HG03039 (cell line): Measurements from ENCODE around the gene CCDC18.
"Not testable (repeated sequence)": the region's sequence is repeated elsewhere in the genome, so short reads cannot be mapped to it uniquely, and the experiment has no call there.

Source experiments
- ATAC-seq: cut with Tn5 transposase; IDR thresholded peaks from one replicate; pipeline ENCODE4 v1.9.1; 2021; ENCODE audit warnings: mild to moderate bottlenecking, moderate library complexity; ENCODE audit not compliant: unreplicated experiment

CCDC18 gene

GRCh38 chr1:93180723-93181613 lies at the start of gene CCDC18:
CCDC18 (plus strand) TSS chr1:93180724; CDS start chr1:93183362, 2,638 bp downstream.
- ATAC-seq = peak; percentile 8

DNA sequence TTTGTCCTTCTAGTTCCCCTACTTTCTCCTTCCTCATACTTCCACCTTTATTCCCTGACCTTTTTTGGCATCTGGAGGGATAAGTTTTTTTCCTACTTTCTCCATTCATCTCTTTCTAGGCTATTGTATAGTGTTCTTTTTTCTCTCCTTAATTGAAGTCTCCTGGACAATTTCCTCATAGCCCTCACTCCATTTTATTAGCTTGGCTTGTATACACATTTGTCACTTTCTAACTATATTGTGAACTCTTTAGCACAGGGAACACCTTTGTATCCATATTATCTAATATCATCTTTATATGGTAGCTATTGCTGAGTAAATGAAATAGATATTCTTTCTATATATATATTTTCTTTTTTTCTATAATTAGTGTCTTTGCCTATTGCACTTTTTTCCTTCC lies 47.9 kb upstream of the CCDC18 start:
- ATAC-seq = no peak

GRCh38 chr1:93136445-93136844 lies 44.1 kb upstream of the CCDC18 start:
- no peak for ATAC-seq

GRCh38 chr1:93137604-93138292 lies 42.8 kb upstream of the CCDC18 start:
- no peak for ATAC-seq

GRCh38 chr1:93140106-93140505 lies 40.4 kb upstream of the CCDC18 start:
- ATAC-seq = no peak

GRCh38 chr1:93142161-93142560 lies 38.4 kb upstream of the CCDC18 start:
- ATAC-seq = no peak

DNA sequence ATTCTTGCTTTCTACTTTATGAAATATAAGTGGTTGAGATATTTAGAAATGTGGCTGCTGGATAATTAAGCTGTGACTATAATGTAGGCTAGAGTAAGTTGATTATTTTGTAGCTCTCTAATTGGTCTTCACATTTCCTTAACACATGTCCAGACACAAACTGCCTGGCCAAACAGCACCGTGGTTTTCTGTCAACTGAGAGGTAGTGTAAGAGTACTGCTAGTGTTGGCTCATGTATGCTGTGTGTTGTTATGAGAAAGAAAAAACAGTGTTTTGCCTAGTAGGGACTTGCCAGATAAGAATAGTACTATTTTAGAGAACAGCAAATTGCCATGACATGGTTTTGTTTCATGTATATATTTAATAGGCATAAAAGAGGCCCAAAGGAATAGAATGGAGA lies 37.4 kb upstream of the CCDC18 start:
- no peak for ATAC-seq

GRCh38 chr1:93143769-93144168 lies 36.8 kb upstream of the CCDC18 start:
- no peak for ATAC-seq

DNA sequence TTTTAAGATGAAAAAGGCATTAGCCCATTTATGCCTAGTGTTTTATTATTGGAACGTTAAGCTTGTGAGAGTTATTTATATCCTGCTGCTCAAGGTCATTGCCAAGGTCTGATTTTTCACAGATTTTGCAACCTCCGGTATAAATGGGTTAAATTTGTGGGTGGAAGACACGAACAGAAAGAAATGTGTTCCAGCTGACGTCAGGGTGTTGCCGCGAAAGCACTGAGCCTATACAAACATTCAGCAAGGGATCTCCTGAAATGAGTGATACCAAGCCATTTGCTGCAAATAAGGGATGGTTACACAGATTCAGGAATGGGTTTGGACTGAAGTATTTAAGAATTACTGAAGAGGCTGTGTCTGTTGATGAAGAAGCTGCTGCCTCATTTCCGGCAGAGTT lies 32.5 kb upstream of the CCDC18 start:
- no peak for ATAC-seq

DNA sequence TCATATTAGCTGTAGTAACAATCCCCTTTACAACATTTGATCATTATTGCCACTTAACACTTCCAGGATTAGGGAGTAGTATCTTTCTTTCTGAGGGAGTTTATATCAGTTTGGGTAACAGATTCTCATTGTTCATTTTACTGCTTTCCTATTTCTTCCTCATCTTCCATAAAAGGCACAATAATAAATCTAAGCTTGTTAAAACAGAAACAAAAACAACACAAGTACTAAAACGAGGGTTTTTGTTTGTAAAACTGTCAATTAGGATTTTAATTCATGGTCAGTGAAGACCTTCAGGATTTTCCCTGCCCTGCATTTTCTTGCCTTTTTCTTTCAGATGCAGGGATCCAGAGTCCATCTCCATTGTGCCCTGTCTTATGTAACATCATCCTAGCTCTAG lies 29.8 kb upstream of the CCDC18 start:
- ATAC-seq = no peak

GRCh38 chr1:93151474-93151873 lies 29.1 kb upstream of the CCDC18 start:
- no peak for ATAC-seq

- no peak for ATAC-seq
Measured at GRCh38 chr1:93152835-93153234, 27.7 kb upstream of the CCDC18 start.

DNA sequence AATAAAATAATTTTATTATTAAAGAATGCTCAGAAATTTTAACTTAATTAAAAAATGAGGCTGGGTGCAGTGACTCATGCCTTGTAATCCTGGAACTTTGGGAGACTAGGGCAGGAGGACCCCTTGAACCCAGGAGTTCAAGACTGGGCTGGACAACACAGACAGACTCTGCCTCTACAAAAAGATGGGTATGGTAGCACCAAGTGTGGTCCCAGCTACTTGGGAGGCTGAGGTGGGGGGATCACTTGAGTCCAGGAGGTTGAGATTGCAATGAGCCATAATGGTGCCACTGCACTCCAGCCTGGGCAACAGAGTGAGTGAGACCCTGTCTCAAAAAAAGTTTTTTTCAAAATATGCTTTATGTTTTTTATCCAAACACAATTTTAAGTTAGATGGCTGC lies 25.6 kb upstream of the CCDC18 start:
- ATAC-seq = no peak

GRCh38 chr1:93155335-93155734 lies 25.2 kb upstream of the CCDC18 start:
- ATAC-seq = no peak

- ATAC-seq = no peak
Measured at GRCh38 chr1:93159337-93159736, 21.2 kb upstream of the CCDC18 start.

GRCh38 chr1:93163314-93163713 lies 17.2 kb upstream of the CCDC18 start:
- ATAC-seq = not testable (repeated sequence)

DNA sequence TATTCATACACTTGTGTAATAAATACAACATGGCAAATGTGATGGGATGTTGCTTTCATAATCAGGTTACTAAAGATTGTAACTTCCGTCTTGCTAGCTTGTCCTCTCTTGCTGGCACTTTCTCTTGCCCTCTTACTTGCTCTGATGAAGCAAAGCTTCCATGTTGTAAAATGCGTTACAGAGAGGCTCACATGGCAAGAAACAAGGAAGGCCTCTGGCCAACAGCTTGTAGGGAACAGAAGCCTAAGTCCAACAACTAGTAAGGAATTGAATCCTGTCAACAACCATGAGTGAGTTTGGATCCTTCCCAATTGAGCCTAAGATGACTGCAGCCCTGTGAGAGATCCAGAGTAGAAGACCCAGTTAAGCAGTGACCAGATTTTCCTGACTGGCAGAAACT lies 15.7 kb upstream of the CCDC18 start:
- ATAC-seq = no peak

- not testable (repeated sequence) for ATAC-seq
Measured at GRCh38 chr1:93165895-93166294, 14.6 kb upstream of the CCDC18 start.

GRCh38 chr1:93167006-93167405 lies 13.5 kb upstream of the CCDC18 start:
- no peak for ATAC-seq

DNA sequence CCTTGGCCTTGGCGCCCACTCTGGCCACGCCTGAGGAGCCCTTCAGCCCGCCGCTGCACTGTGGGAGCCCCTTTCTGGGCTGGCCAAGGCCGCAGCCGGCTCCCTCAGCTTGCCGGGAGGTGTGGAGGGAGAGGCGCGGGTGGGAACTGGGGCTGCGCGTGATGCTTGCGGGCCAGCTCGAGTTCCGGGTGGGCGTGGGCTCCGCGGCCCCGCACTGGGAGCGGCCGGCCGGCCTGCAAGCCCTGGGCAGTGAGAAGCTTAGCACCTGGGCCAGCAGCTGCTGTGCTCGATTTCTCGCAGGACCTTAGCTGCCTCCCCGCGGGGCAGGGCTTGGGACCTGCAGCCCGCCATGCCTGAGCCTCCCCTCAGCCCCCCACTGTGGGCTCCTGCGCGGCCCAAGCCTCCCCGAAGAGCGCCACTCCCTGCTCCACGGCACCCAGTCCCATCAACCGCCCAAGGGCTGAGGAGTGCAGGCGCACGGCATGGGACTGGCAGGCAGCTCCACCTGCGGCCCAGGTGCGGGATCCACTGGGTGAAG lies 10.3 kb upstream of the CCDC18 start:
- not testable (repeated sequence) for ATAC-seq

DNA sequence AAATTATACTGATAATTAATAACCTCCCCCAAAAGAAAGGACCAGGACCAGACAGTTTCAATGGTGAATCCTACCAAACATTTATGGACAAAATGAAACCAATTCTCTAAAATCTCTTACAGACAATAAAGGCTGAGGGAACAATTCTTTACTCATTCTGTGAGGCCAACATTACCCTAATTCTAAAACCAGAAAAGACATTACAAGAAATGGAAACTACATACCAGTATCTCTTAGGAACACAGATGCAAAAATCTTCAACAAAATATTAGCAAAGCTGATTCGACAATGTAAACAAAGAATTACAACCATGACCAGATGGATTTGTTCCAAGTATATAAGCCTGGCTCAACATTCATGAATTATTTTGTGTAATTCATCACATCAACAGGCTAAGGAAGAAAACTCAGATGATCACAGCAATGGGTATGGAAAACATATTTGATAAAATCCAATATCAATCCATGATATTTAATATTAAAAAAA lies 8.9 kb upstream of the CCDC18 start:
- ATAC-seq = no peak

DNA sequence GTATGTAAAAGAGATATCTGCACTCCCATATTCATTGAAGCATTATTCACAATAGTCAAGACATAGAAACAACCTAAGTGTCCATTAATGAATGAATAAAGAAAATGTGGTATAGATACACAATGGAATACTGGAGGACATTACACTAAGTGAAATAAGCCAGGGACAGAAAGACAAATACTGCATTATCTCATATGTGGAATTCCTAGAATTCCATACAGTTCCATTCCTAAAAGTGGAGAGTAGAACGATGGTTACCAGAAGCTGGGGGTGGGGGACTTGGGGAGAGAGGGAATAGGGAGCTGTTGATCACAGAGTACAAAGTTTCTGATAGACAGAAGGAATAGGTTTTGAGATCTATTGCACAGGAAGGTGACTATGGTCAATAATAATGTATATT lies 7.7 kb upstream of the CCDC18 start:
- no peak for ATAC-seq
